COLO668 (cell line): Measurements from ENCODE around the gene TRNAU1AP.
"Not testable (repeated sequence)": the region's sequence is repeated elsewhere in the genome, so short reads cannot be mapped to it uniquely, and the experiment has no call there.

Source experiments
- DNase-seq: peaks from one replicate; lab custom pipeline; 2025; ENCODE audit not compliant: unreplicated experiment; lab: John Stamatoyannopoulos, UW

TRNAU1AP gene

DNA sequence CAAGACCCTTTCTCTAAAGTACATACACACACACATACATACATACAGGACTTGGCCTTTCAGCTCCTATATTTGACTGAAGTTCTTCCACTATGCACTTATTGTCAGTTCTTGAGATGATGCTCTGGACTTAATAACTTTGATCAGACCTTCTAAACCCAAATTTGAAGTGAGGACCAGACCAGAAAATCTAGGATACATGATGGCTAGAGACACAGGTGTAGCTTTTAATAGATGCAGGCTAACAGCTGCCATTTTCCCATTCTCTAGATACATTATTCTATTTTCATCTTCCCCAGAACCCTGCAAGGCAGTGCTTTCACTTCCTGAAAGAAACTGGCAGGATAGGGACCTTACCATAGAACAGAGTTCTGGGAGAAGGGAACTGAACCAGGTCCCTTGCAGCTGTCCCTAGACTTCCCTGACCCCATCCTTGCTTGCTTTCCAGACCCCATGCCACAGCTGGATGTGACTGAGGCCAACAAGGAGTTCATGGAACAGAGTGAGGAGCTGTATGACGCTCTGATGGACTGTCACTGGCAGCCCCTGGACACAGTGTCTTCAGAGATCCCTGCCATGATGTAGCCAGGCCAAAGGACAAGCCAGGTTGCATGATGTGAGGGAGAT is 24.3 kb downstream of the TRNAU1AP start:
- DNase-seq: no peak

DNA sequence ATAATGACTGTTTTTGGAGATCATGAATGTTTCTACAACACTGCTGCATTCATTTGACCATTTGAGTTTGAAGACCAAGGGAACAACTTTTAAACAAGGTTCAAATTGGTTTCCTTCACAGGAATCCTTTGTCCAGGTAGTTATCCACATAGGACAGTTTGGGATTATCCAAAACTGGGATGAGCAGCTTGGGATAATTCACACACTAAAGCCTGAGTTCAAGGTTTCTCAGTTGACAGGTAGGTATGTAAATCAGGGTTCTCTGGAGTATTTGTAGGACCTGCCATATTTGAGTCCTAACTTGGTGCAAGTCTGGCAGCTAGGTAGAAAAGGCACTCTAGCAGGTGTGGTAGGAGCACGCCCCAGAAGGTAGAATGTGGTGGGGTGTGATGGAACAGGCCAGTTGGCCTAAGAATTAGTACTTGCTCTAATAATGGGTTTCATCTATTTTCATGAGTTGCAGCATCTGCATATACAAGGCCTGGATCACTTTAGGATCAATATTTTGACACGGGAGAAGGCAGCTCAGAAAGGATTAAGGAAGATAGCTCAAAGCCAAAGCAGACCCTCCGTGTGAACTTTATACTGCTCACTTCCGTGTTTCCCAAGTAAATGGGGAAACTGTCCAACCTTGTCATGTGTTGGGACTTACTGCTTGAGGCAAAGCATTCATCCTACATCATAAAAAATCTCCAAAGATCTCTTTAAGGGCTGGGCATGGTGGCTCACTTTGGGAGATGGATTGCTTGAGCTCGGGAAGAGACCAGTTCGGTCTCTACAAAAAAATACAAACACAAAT is 25.1 kb downstream of the TRNAU1AP start:
- no peak for DNase-seq

DNA sequence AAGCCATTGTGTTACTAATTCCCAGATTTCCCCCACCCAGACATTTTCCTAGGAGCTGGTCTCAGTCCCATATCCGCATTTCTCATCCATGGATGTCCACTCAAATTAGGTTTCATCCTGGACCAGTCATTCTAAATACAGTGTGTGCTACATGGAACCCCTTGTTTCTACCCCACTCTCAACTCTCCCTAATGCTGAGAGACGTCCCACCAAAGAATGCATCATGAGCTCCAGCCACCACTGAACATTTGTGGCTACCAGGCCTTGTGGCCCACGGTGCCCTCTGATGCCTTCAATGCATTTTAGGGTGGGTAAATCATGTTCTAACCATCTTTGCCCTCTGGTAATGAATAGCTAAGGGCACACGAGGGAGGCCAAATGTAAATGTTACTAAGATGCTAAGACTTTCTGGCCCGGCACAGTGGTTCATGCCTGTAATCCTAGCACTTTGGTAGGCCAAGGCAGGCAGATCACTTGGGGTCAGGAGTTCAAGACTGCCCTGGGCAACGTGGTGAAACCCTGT is 25.9 kb downstream of the TRNAU1AP start:
- no peak for DNase-seq

DNA sequence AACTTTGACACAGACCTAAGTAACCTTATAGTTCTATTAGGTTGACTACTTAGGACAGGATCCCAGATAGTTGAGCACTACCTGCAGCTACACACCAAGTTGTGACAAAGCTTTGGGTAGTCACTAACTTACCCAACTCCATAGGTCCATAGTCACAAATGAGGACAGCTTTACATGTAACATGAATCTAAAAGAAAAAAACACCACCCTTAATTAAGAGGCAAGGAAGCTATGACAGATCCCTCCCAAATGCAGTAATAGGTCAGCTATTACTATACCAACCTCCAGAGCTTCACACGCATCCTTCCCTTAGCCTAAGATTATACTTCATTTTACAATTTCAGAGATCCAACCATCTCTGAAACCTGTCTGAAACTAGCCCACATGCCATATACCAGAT is 26.5 kb downstream of the TRNAU1AP start:
- no peak for DNase-seq

DNA sequence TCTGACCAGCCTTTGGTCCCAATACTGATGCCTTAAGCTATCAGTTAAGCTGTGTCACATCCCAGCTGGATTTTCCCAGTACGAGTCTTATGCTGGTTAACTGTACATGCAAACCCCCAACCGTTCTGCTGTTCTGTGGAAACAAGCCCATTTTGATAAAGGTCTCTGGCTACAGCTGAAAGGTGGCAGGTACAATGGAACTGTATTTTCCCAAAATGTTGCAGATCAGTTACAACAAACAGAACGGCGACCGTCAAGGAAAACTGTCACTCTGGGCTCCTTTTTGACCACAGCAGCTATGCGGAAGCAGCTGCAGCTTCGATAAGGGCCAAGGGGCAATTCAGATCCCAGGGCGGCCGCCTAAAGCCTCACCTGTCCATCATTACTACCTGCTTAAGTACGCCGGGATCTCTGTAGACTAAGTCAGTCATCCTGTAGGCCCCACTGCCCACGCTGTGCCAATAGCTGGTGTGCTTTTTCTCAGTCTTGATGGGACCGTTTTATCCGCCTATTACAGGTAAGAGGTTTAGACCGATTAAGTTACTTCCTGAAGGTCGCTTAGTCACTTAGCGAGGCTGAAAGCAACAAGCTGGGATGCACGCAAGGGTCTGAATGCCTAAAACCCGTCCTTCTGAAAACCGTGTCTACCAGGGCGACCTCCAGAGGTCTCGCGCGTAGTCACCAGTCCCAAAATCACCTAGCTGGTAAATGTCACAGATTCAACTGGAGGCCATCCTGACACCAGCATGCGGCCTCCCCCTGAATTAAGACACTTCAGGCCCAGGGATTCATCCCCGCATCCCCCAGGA is 28.0 kb downstream of the TRNAU1AP start:
- DNase-seq: peak; percentile 78

DNA sequence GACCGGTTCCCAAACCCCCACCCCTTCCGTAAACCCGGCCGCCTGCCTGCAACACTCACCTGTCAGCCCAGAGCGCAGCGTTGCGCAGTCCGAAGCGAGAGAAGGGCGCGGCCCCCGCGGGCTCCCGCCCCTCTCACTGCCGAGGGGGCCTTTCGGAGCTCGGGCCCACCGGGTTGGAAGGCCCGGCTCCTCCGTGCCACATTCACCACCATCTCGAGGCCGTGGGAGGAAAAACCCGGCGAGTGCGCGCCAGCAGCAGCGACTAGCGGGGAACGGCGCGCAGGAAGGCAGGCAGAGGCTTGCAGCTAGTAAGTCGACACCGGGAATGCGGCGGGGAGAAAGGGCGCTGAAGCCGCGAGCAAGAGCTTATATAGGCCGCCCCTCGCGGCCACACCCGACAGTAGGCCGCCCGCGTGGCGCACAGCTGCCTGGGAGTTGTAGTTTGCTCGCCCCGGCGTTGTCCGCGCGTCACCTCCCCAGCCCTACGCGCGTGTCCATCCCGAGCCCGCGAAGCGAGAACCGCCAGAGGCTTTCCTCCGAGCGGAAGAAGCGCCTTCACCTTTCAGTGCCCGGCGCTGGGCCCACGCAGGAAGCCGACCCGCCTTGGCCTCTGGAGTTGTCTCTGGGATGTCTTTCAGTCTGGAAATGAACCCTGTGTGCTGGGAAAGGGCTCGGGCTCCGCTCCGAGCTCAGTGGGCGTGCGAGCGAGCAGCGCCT is 28.8 kb downstream of the TRNAU1AP start:
- peak; percentile 100 for DNase-seq

DNA sequence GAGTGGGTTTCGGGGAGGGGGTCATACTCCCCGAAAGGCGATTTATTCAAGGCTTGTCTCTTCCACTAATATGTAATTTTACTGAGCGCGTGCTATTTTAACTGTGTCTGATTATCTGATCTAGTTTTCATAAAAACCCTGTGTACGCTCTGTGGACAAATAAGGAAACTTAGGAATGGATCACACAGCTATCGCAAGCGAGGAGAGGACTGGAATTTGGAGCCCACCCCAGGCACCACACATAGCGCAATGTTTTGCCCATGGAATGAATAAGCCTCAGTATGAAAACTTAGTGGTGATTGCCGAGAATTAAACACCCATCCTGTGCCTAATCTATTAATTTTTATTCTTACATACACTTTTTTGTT is 29.3 kb downstream of the TRNAU1AP start:
- peak; percentile 55 for DNase-seq

DNA sequence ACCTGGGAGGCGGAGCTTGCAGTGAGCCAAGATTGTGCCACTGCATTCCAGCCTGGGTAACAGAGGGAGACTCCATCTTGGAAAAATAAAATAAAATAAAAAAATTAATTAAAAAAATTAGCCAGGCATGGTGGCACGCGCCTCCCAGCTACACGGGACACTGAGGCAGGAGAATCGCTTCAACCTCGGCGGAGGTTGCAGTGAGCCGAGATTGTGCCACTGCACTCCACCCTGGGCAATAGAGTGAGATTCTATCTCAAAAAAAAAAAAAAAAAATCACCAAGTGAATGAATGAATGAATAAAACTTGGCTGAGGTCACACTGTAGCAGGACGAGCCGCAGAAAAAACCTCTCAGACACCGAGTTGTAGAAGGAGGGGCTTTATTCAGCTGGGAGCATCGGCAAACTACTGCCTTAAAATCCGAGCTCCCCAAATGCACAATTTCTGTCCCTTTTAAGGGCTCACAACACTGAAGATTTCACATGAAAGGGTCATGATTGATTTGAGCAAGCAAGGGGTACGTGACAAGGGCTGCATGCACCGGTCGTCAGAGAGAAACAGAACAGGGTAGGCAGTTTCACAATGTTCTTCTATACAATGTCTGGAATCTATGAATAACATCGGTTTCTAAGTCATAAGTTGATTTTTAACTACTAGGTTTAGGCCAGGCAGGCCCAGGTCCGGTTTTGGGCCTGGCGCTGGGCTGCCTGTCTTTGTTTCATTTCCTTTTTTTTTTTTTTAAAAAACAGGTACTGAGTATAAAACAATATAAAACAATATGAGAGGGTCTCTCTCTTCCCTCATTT is 33.9 kb downstream of the TRNAU1AP start:
- not testable (repeated sequence) for DNase-seq

DNA sequence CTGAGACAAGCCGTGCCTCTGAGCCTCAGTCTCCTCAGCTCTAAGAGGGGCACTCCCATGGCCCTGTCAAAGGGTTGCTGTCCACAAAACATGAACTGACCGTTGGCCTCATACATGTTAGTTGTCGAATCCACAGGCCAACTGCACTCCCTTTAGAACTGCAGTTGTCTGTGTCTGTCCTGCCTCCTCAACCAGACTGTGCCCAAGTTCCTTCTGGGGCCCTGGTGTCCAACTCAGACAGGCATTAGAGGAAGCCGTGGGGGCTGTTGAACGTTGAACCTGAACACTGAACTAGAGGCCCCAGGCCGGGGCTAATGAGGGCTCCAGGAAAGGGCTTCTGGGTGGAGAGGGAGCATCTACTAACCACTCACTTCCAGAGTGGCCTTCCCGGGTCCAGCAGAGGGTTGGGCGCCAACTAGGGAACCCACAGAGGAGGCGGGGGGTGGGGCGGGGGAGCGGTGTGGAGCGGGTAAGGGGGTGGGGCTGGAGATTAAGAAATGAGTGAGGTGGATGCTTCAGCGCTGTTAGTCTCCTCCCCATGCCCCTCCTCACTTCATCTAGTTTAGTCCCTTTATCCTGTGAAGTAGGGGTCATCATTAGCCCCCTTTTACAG is 38.9 kb downstream of the TRNAU1AP start, which contains the start of gene RAB42:
Gene RAB42 (plus strand): TSS at position 558 of the 613 bp plus-strand sequence. CDS start 247 bp downstream, outside the sequence.
- DNase-seq: peak; percentile 32

DNA sequence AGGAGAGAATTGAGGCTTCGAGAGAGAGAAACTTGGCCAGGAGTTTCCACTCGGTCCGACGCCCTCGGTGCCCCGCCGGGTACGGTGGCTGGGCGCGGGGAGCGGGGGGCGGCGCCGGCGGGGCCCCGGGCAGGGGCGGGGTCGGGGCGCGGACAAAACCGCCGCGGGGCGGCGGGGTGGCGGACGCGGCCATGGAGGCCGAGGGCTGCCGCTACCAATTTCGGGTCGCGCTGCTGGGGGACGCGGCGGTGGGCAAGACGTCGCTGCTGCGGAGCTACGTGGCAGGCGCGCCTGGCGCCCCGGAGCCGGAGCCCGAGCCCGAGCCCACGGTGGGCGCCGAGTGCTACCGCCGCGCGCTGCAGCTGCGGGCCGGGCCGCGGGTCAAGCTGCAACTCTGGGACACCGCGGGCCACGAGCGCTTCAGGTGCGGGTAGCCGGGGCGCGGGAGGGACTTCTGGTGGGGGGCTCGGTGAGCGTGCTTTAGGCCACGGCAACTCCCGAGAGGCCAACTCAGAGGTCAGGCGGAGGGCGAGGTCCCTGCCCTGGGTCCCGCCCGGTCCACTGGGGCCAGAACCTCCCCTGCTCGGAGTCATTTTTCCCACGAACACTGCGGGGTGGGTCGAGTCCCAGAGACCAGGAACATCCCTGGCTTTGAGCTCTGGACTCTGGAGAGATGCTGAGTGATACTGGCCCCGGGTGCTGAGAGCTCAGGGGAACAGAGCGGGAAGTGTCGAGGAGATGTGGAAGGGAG is 39.6 kb downstream of the TRNAU1AP start:
- DNase-seq: no peak

DNA sequence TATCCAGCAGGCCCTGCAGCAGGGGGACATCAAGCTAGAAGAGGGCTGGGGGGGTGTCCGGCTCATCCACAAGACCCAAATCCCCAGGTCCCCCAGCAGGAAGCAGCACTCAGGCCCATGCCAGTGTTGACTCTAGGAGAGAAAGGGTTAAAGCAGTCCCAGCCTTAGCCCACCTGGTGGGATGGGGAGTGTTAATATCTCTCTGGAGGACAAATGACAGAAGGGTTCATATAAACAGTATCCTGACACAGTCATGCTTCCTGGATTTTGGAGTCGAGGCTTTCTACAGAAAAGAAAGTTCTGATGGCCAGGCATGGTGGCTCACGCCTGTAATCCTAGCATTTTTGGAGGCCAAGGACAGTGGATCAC is 41.1 kb downstream of the TRNAU1AP start:
- DNase-seq: not testable (repeated sequence)

DNA sequence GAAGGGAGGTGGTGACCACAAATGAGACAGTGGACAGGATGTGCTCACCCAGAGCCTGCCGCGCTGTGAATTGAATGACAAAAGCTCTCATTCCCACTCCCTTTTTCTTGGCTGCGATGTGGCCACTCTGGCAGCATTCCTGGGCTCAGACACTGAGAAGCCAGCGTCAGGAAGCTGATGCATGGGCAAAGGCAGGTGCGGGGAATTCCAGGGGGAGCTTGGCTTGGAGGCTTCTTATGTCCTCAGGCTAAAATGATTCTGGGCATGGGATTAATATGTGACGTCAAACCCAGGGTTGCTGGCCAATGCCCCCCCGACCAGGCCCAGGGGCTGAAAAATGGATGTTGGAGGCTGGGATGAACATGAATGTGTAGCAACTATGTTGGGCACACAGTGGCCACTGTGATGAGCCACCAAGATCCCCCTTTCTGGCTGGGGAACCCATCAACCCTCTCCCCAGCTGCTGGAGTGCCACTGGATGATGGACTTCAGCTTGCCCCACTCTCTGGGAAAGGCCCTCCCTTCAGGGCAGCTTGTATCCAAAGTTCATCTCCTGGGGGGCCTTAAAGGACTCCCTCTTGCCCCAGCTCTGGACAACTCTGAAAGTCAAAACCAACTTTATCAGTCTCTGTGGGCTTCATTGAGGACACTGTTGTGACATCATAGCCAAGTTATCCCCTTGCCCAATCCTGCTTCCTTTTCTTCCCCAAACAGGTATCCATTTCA is 42.0 kb downstream of the TRNAU1AP start:
- DNase-seq: not testable (repeated sequence)

DNA sequence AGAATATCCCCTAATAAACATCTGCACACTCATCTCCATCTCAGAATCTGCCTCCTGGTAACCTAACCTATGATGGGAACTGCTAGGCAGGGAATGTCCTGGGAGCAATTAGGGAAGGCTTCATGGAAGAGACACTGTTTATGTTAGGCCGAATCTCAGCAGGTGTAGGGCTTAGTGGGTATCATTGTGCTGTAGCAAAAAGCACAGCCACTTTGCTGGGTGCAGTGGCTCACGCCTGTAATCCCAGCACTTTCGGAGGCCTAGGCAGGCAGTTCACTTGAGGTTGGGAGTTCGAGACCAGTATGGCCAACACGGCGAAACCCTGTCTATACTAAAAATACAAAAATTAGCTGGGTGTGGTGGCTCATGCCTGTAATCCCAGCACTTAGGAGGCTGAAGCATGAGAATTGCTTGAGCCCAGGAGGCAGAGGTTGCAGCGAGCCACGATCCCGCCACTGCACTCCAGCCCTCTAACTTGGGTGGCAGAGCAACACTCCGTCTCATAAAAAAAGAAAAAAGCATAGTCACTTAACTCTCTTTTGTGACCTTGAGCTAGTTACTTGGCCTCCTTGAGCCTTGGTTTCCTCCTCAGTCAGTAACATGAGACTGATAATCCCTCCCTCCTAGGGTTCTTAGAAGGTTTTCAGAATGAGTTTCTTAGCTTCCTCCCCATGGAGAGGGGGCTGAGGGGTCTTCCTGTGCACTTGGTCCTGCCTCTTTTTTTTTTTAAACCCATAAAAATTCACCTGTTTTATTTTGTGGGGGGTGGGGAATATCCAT is 42.7 kb downstream of the TRNAU1AP start:
- no peak for DNase-seq

DNA sequence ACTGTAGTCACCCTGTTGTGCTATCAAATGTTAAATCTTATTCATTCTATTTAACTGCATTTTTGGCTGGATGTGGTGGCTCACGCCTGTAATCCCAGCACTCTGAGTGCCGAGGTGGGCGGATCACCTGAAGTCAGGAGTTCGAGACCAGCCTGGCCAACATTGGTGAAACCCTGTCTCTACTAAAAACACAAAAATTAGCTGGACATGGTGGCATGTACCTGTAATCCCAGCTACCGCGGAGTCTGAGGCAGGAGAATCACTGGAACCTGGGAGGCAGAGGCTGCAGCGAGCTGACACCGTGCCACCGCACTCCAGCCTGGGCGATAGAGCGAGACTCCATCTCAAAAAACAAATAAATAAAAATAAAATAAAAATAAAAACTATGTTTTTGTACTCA is 43.4 kb downstream of the TRNAU1AP start:
- DNase-seq: not testable (repeated sequence)

DNA sequence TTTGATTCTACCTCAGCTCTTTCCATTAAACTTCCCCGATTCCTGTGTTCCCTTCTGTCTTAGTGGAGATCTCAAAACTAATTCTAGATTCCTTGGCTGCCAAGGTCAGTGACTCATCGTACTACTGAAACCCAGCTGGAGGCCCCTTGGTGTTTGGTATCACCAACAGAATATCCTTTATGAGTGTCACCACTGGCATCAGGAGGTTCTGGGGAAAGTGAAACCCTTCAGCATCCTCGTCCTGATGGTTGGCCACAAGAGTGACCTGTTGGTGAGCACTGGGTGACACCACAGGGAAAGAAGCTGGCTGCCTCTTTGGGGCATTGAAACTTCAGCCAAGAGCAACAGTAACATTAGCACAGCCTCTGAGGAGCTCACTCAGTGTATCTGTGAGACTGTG is 48.8 kb downstream of the TRNAU1AP start:
- DNase-seq: no peak

DNA sequence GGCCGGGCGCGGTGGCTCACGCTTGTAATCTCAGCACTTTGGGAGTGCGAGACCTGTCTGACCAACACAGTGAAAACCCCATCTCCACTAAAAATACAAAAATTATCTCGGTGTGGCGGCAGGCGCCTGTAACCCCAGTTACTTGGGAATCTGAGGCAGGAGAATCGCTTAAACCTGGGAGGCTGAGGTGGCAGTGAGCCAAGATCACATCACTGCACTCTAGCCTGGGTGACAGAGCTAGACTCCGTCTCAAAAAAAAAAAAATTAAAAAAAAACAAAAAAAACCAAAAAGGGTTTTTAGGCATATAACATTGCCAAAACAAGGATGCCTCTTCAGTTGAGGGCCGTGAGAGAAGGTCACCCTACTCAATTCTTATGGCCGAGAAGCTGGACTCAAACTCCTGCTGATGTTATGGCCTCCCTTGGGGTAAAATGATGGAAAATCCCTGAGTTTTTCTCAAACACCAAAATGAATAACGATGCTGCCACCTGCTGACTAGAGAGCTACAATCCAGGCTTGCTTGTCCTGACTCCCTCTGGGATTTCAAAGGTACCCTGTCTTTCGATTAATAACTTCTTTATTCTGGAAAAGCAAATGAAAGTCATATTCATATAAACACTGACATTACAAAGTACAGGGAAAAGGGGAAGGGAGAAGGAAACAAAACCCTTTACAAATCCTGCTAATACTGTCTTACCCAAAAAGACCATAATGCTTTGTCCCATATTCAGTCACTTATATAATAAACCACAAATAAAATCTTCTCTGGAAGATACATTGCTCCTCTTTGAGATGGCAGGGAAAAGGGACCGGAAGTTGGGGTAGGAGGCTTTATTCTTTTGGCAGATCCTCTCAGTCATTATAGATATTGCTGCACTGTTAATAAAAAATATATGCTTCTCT is 49.9 kb downstream of the TRNAU1AP start:
- peak; percentile 49 for DNase-seq
